Measurements from ENCODE around the gene ZNF28.
"Not testable (repeated sequence)": the region's sequence is repeated elsewhere in the genome, so short reads cannot be mapped to it uniquely, and the experiment has no call there.

The ZNF28 gene

GRCh38 chr19:52809801-52810200, 11.6 kb downstream of the ZNF28 start:
- TF ChIP-seq CTCF (conservative IDR thresholded peaks at IDR 0.05) = no peak

GRCh38 chr19:52799950-52800640, 21.3 kb downstream of the ZNF28 start:
- not testable (repeated sequence) for H3K27ac ChIP-seq

More at GRCh38 chr19:52809801-52810200, 11.6 kb downstream of the ZNF28 start:
- H3K27ac ChIP-seq = no peak overlapping the region

GRCh38 chr19:52789440-52789839, 32.0 kb downstream of the ZNF28 start:
- no peak for TF ChIP-seq CTCF (conservative IDR thresholded peaks at IDR 0.05)
- no peak overlapping the region for H3K27ac ChIP-seq

GRCh38 chr19:52786464-52787354, 34.7 kb downstream of the ZNF28 start, which contains the start of gene ZNF600:
TSS of gene ZNF600 (minus strand) at chr19:52786791. CDS start at chr19:52778888, 7,903 bp downstream.
- peak within 1 kb of the TSS; percentile 71 for H3K27ac ChIP-seq

GRCh38 chr19:52786078-52786463, 35.4 kb downstream of the ZNF28 start:
- no peak for TF ChIP-seq CTCF (conservative IDR thresholded peaks at IDR 0.05)
- peak overlapping the region; percentile 71 for H3K27ac ChIP-seq

More at GRCh38 chr19:52786464-52787354, 34.7 kb downstream of the ZNF28 start, which contains the start of gene ZNF600:
- TF ChIP-seq CTCF (conservative IDR thresholded peaks at IDR 0.05) = 0 out of 2 replicates have a peak, but pooled peaks have one; percentile 21

GRCh38 chr19:52785506-52785905, 35.9 kb downstream of the ZNF28 start:
- TF ChIP-seq CTCF (conservative IDR thresholded peaks at IDR 0.05) = no peak
- H3K27ac ChIP-seq = peak overlapping the region; percentile 71

GRCh38 chr19:52782864-52783263, 38.6 kb downstream of the ZNF28 start:
- H3K27ac ChIP-seq = not testable (repeated sequence)

- no peak overlapping the region for H3K27ac ChIP-seq
- TF ChIP-seq CTCF (conservative IDR thresholded peaks at IDR 0.05) = no peak
These were observed 42.6 kb downstream of the ZNF28 start for GRCh38 chr19:52778811-52779210.

GRCh38 chr19:52756447-52756846, 65.0 kb downstream of the ZNF28 start:
- H3K27ac ChIP-seq = not testable (repeated sequence)

All from VCaP (cell line).